Pericardium fibroblast (primary cell): Measurements from ENCODE around the gene IPCEF1. TPM values are rescaled to one million over a fixed set of nuclear protein-coding genes. Genes with fewer than 3 reads are reported as not detected.

Experiments used
- total RNA-seq: library from RNA; depleted of rRNA; stranded (reverse); fragments of >200 nt; gene quantifications from 2 replicates; pipeline ENCODE4 v1.2.3, GENCODE V29; 2015

Gene IPCEF1, protein sequence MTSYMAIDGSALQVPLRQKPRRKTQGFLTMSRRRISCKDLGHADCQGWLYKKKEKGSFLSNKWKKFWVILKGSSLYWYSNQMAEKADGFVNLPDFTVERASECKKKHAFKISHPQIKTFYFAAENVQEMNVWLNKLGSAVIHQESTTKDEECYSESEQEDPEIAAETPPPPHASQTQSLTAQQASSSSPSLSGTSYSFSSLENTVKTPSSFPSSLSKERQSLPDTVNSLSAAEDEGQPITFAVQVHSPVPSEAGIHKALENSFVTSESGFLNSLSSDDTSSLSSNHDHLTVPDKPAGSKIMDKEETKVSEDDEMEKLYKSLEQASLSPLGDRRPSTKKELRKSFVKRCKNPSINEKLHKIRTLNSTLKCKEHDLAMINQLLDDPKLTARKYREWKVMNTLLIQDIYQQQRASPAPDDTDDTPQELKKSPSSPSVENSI
- 0.58 TPM in 1 of 2 replicates, not detected in the other for total RNA-seq

GRCh38 chr6:154356690-154357089, at the start of gene IPCEF1:
Gene IPCEF1, minus strand, starts transcription at chr6:154356803. Its CDS starts 90,856 bp downstream, at chr6:154265947.

Other genes with a start within 250 kb of the IPCEF1 start
- 5.7 and 6.0 TPM in 2 replicates for gene CNKSR3, start 153.9 kb upstream of the IPCEF1 start, total RNA-seq